BLaER1 (cell line): Measurements from ENCODE around the gene ZNF785.
"Not testable (repeated sequence)": the region's sequence is repeated elsewhere in the genome, so short reads cannot be mapped to it uniquely, and the experiment has no call there.

ENCODE experiments used
- H3K27ac ChIP-seq: shearing (Covaris generic); formaldehyde crosslinking; 2 replicates; pipeline ENCODE4 v1.8.1; 2022
- H3K27me3 ChIP-seq: shearing (Covaris generic); formaldehyde crosslinking; 2 replicates; pipeline ENCODE4 v1.8.1; 2022
- H3K36me3 ChIP-seq: shearing (Covaris generic); formaldehyde crosslinking; 2 replicates; pipeline ENCODE4 v1.8.1; 2022
- H3K4me1 ChIP-seq: shearing (Covaris generic); formaldehyde crosslinking; 2 replicates; pipeline ENCODE4 v1.8.1; 2022
- H3K4me2 ChIP-seq: shearing (Covaris generic); formaldehyde crosslinking; 2 replicates; pipeline ENCODE4 v1.8.1; 2022
- H3K4me3 ChIP-seq: shearing (Covaris generic); formaldehyde crosslinking; 2 replicates; pipeline ENCODE4 v1.8.1; 2022
- H3K9ac ChIP-seq: shearing (Covaris generic); formaldehyde crosslinking; 2 replicates; pipeline ENCODE4 v1.8.1; 2022
- H3K9me3 ChIP-seq: shearing (Covaris generic); formaldehyde crosslinking; 2 replicates; pipeline ENCODE4 v1.8.1; 2022
- H4K20me1 ChIP-seq: shearing (Covaris generic); formaldehyde crosslinking; 2 replicates; pipeline ENCODE4 v1.8.1; 2022
- Cebpa-rat ChIP-seq: shearing (Covaris generic); IDR thresholded peaks from 2 replicates; pipeline ENCODE4 v1.8.1; 2022

ZNF785 gene

GRCh38 chr16:30585400-30586191, at the start of gene ZNF785:
ZNF785 (minus strand) TSS chr16:30585697; CDS start chr16:30585611, 86 bp downstream.
- no peaks in the 10 kb centered on the region for H3K27me3 ChIP-seq
- peaks cover 55% of the 10 kb centered on the region for H3K4me1 ChIP-seq
- peaks cover 59% of the 10 kb centered on the region for H3K36me3 ChIP-seq
- H4K20me1 ChIP-seq, result no peaks in the 10 kb centered on the region
- H3K9ac ChIP-seq, result peak within 1 kb of the TSS; percentile 95
- H3K9me3 ChIP-seq, result no peaks in the 10 kb centered on the region
- TF ChIP-seq Cebpa-rat, result no peak
- H3K4me3 ChIP-seq, result peak within 1 kb of the TSS; percentile 81
- H3K4me2 ChIP-seq, result peak within 1 kb of the TSS; percentile 85
- H3K27ac ChIP-seq, result peak within 1 kb of the TSS; percentile 95

- H3K9me3 ChIP-seq, result no peaks in the 10 kb centered on the region
- peaks cover 36% of the 10 kb centered on the region for H3K4me1 ChIP-seq
- H3K36me3 ChIP-seq, result no peaks in the 10 kb centered on the region
- no peaks in the 10 kb centered on the region for H3K27me3 ChIP-seq
- H3K4me3 ChIP-seq, result peak overlapping the region; percentile 81
- H3K27ac ChIP-seq, result peak overlapping the region; percentile 90
- TF ChIP-seq Cebpa-rat, result no peak
- peak overlapping the region; percentile 89 for H3K9ac ChIP-seq
- H4K20me1 ChIP-seq, result no peaks in the 10 kb centered on the region
- peak overlapping the region; percentile 90 for H3K4me2 ChIP-seq
Measured at GRCh38 chr16:30633526-30633925, 48.0 kb upstream of the ZNF785 start.

- not testable (repeated sequence) for H3K27ac ChIP-seq, H3K9ac ChIP-seq
Measured at GRCh38 chr16:30632454-30632853, 47.0 kb upstream of the ZNF785 start.

GRCh38 chr16:30628628-30629540, 43.4 kb upstream of the ZNF785 start:
- H3K36me3 ChIP-seq, result no peaks in the 10 kb centered on the region
- H4K20me1 ChIP-seq, result no peaks in the 10 kb centered on the region
- peaks cover 8% of the 10 kb centered on the region for H3K9me3 ChIP-seq
- no peak overlapping the region for H3K27ac ChIP-seq
- H3K4me3 ChIP-seq, result no peak overlapping the region
- H3K27me3 ChIP-seq, result no peaks in the 10 kb centered on the region
- no peak for TF ChIP-seq Cebpa-rat
- peak overlapping the region; percentile 46; the same call in 1 of the 2 replicates for H3K4me2 ChIP-seq
- peaks cover 27% of the 10 kb centered on the region for H3K4me1 ChIP-seq
- H3K9ac ChIP-seq, result no peak overlapping the region

More at GRCh38 chr16:30632454-30632853, 47.0 kb upstream of the ZNF785 start:
- H4K20me1 ChIP-seq, H3K4me3 ChIP-seq, H3K4me2 ChIP-seq, H3K9me3 ChIP-seq, H3K36me3 ChIP-seq, H3K27me3 ChIP-seq: not testable (repeated sequence)
- peaks cover 37% of the 10 kb centered on the region for H3K4me1 ChIP-seq

GRCh38 chr16:30626236-30626635, 40.7 kb upstream of the ZNF785 start:
- no peak for TF ChIP-seq Cebpa-rat
- H3K4me3 ChIP-seq, result no peak overlapping the region
- H3K9me3 ChIP-seq, result peaks cover 13% of the 10 kb centered on the region
- peak overlapping the region; percentile 33; the same call in 1 of the 2 replicates for H3K4me2 ChIP-seq
- no peaks in the 10 kb centered on the region for H4K20me1 ChIP-seq
- no peak overlapping the region for H3K9ac ChIP-seq
- no peaks in the 10 kb centered on the region for H3K36me3 ChIP-seq
- no peak overlapping the region for H3K27ac ChIP-seq
- peaks cover 20% of the 10 kb centered on the region for H3K4me1 ChIP-seq
- H3K27me3 ChIP-seq, result no peaks in the 10 kb centered on the region

GRCh38 chr16:30623536-30624283, 38.2 kb upstream of the ZNF785 start:
- Histone ChIP-seq H3K27ac (no peak overlapping the region), H3K27me3 (no peaks in the 10 kb centered on the region), H3K9ac (no peak overlapping the region), H4K20me1 (no peaks in the 10 kb centered on the region), H3K36me3 (no peaks in the 10 kb centered on the region), H3K4me1 (peaks cover 33% of the 10 kb centered on the region), H3K4me2 (no peak overlapping the region), H3K4me3 (no peak overlapping the region), H3K9me3 (peaks cover 15% of the 10 kb centered on the region)
- TF ChIP-seq Cebpa-rat, result no peak

- TF ChIP-seq Cebpa-rat, result no peak
- Histone ChIP-seq H3K4me3 (no peak overlapping the region), H3K27me3 (no peaks in the 10 kb centered on the region), H3K27ac (no peak overlapping the region), H4K20me1 (no peaks in the 10 kb centered on the region), H3K4me1 (peaks cover 39% of the 10 kb centered on the region), H3K4me2 (no peak overlapping the region), H3K36me3 (no peaks in the 10 kb centered on the region), H3K9me3 (peaks cover 27% of the 10 kb centered on the region), H3K9ac (no peak overlapping the region)
Measured at GRCh38 chr16:30622455-30623032, 37.0 kb upstream of the ZNF785 start.

- peaks cover 35% of the 10 kb centered on the region for H3K9me3 ChIP-seq
- H3K27ac ChIP-seq, result no peak overlapping the region
- no peaks in the 10 kb centered on the region for H3K36me3 ChIP-seq
- no peaks in the 10 kb centered on the region for H4K20me1 ChIP-seq
- no peak for TF ChIP-seq Cebpa-rat
- no peak overlapping the region for H3K9ac ChIP-seq
- no peak overlapping the region for H3K4me3 ChIP-seq
- H3K27me3 ChIP-seq, result no peaks in the 10 kb centered on the region
- peaks cover 34% of the 10 kb centered on the region for H3K4me1 ChIP-seq
- H3K4me2 ChIP-seq, result no peak overlapping the region
Measured at GRCh38 chr16:30621765-30622164, 36.3 kb upstream of the ZNF785 start.

GRCh38 chr16:30620169-30620568, 34.7 kb upstream of the ZNF785 start:
- 0 out of 2 replicates have a peak overlapping the region, but pooled peaks have one; percentile 4 for H3K4me2 ChIP-seq
- H3K27ac ChIP-seq, result peak overlapping the region; percentile 20; the same call in 1 of the 2 replicates
- no peak overlapping the region for H3K4me3 ChIP-seq
- peaks cover 49% of the 10 kb centered on the region for H3K9me3 ChIP-seq
- TF ChIP-seq Cebpa-rat, result no peak
- H3K4me1 ChIP-seq, result peaks cover 27% of the 10 kb centered on the region
- no peaks in the 10 kb centered on the region for H4K20me1 ChIP-seq
- no peak overlapping the region for H3K9ac ChIP-seq
- no peaks in the 10 kb centered on the region for H3K36me3 ChIP-seq
- no peaks in the 10 kb centered on the region for H3K27me3 ChIP-seq
